Right ventricle myocardium superior (tissue), 1 donor: Measurements from ENCODE around the gene SLC35F3. TPM values are rescaled to one million over a fixed set of nuclear protein-coding genes. Genes with fewer than 3 reads are reported as not detected.
"Not testable (repeated sequence)": the region's sequence is repeated elsewhere in the genome, so short reads cannot be mapped to it uniquely, and the experiment has no call there.

Experiments
- ATAC-seq: fragments of 200-7000 bp; cut with Tn5 transposase; one replicate; pipeline ENCODE4 v1.9.1; 2020; ENCODE audit warnings: mild to moderate bottlenecking; ENCODE audit not compliant: poor library complexity
- DNase-seq: peaks from one replicate; pipeline ENCODE4 v3.0.0-alpha.2; 2020
- intact Hi-C: fragments of 100-400 bp; cut with DNase I; formaldehyde crosslinking; loops from one replicate; pipeline ENCODE4 v1.11.2; 2022
- long read RNA-seq: library from polyadenylated mRNA; unstranded; transcript quantifications from one replicate; pipeline ENCODE4 v2.0.0, GENCODE V29; 2021
- total RNA-seq: library from RNA; stranded (reverse); fragmentation: NEBNext Ultra II Directional; extraction: Animal tissue kit (Norgen Biotek cat#: 25700); gene quantifications from one replicate; pipeline ENCODE4 v1.2.1, GENCODE V29; 2021
- donor health status: DM: no; HTN: yes; CAD: no; lungs with severe emphysema.

The SLC35F3 gene
- total RNA-seq: not detected
- long read RNA-seq: 0 reads

- DNase-seq (peak; percentile 41), ATAC-seq (peak; percentile 80)
- intact Hi-C loops: no loop called here
Measured at GRCh38 chr1:233904633-233905415, at the start of gene SLC35F3. Gene SLC35F3, plus strand, starts transcription at chr1:233904676.

- ATAC-seq: no peak
- intact Hi-C loops: no loop called here
- DNase-seq: no peak
Measured at GRCh38 chr1:233859446-233859845, 45.0 kb upstream of the SLC35F3 start.

GRCh38 chr1:233863901-233864545 is 40.5 kb upstream of the SLC35F3 start:
- intact Hi-C loops: no loop called here
- ATAC-seq: no peak
- no peak for DNase-seq

DNA sequence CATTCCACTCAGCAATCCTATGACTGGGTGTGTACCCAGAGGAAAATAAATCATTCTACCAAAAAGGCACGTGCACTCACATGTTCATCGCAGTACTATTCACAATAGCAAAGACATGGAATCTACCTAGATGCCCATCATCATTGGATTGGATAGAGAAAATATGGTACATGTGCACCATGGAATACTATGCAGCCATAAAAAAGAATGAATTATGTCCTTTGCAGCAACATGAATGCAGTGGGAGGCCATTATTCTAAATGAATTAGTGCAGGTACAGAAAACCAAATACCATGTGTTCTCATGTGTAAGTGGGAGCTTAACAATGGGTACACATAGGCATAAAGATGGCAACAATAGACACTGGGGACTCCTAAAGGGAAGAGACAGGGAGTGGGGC is 39.9 kb upstream of the SLC35F3 start:
- no peak for DNase-seq
- intact Hi-C loops: no loop called here
- no peak for ATAC-seq

DNA sequence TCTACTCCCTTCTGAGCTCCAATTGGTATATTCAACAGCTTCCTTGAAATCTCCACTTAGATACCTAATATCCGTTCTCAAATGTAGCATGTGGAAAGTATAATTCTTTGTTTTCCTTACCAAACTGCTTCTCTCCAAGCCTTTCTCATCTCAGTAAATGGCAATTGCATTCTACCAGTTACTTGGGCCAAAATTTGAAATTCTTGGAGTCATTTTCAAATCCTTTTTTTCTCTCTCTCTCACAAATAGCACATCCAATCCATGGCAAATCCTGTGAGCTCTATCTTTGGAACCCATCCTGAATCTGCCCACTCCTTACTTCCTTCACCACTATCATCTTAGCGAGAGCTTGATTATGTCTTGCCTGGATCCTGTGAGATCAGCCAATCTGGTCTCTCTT is 39.3 kb upstream of the SLC35F3 start:
- intact Hi-C loops: no loop called here
- ATAC-seq (no peak), DNase-seq (no peak)

DNA sequence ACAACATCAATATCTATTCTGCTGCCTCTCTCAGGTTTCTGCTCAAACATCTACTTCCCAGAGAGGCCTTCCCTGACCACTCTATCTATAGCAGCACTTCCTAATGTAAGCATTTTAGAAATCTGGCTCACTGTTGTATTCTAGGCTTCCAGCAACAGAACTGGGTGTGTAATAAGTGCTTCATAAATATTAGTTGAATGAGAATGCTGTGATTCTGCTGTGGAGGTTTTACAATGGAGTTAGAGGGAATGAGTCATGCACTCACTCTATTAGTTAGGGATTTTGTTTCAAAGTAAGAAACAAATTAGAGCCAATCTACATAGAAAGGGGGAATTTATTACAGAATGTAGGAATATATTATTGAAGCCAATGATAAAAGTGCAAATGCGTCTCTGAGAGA is 38.6 kb upstream of the SLC35F3 start:
- intact Hi-C loops: no loop called here
- no peak for ATAC-seq
- no peak for DNase-seq

GRCh38 chr1:233867028-233867427 is 37.4 kb upstream of the SLC35F3 start:
- intact Hi-C loops: no loop called here
- ATAC-seq (no peak), DNase-seq (no peak)

GRCh38 chr1:233868461-233868860 is 36.0 kb upstream of the SLC35F3 start:
- intact Hi-C loops: no loop called here
- DNase-seq (no peak), ATAC-seq (no peak)

GRCh38 chr1:233869680-233870079 is 34.8 kb upstream of the SLC35F3 start:
- DNase-seq (no peak), ATAC-seq (no peak)
- intact Hi-C loops: no loop called here

- no peak for DNase-seq
- ATAC-seq: no peak
- intact Hi-C loops: no loop called here
Measured at GRCh38 chr1:233873666-233874065, 30.8 kb upstream of the SLC35F3 start.

DNA sequence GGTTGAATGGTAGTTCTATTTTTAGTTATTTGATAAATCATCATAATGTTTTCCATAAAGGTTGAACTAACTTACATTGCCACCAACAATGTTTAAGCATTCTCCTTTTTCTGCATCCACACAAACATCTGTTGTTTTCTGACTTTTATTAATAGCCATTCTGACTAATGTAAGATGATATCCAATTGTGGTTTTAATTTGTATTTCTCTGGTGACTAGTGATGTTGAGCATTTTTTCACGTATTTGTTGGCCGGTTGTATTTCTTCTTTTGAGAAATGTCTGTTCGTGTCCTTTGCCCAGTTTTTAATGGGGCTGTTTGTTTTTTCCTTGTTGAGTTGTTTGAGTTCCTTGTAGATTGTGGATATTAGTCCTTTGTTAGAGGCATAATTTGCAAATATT is 24.6 kb upstream of the SLC35F3 start:
- no peak for ATAC-seq
- DNase-seq: no peak
- intact Hi-C loops: no loop called here

GRCh38 chr1:233883671-233884070 is 20.8 kb upstream of the SLC35F3 start:
- ATAC-seq: no peak
- intact Hi-C loops: no loop called here
- no peak for DNase-seq

GRCh38 chr1:233884461-233885151 is 19.9 kb upstream of the SLC35F3 start:
- DNase-seq: no peak
- intact Hi-C loops: no loop called here

DNA sequence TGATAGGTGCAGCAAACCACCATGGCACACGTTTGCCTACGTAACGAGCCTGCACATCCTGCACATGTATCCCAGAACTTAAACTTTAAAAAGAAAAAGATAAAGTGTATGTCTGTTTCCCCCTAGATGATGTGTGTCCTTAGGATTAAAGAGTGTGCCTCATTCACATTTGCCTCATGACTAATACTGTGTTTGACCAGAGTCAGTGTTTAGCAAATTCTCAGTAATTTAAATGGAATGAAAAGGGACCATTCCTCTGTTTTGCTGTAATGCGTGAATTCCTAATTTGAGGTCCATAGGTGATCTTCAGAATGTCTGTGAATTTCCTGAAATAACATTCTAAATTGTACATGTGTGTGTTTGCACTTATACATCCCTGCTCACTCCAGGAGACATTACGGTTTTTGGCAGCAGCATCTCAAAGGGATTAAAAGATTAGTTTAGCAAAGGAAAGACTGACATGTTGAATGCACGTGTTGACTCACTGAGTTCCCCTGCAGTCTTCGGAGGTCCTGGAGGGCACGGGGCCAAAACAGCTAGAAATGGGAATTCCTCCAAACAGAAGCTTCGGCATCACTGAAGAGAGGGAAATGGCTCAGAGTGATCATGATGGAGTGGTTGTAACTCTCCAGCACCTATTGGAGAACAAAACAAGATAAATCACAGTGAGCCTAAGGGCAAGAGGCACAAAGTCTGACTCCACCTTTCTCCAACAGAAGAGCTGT is 19.1 kb upstream of the SLC35F3 start:
- DNase-seq: no peak
- ATAC-seq: no peak

More at GRCh38 chr1:233884461-233885151, 19.9 kb upstream of the SLC35F3 start:
- ATAC-seq: no peak

DNA sequence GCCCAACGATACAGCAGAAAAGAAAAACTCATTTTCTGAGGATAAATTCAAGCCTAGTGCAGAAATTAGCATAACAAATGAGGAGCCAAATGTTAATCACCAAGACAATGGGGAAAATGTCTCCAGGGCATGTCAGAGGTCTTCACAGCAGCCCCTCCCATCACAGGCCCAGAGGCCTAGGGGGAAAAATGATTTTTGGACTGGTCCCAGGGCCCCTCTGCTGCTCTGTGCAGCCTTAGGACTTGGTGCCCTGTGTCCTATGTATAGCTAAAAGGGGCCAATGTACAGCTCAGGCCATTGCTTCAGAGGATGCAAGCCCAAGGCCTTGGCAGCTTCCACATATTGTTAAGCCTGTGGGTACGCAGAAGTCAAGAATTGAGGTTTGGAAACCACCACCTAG is 13.3 kb upstream of the SLC35F3 start:
- ATAC-seq, DNase-seq, intact Hi-C loops: not testable (repeated sequence)

More for the DNA sequence above, 19.1 kb upstream of the SLC35F3 start:
- intact Hi-C loops: no loop called here

DNA sequence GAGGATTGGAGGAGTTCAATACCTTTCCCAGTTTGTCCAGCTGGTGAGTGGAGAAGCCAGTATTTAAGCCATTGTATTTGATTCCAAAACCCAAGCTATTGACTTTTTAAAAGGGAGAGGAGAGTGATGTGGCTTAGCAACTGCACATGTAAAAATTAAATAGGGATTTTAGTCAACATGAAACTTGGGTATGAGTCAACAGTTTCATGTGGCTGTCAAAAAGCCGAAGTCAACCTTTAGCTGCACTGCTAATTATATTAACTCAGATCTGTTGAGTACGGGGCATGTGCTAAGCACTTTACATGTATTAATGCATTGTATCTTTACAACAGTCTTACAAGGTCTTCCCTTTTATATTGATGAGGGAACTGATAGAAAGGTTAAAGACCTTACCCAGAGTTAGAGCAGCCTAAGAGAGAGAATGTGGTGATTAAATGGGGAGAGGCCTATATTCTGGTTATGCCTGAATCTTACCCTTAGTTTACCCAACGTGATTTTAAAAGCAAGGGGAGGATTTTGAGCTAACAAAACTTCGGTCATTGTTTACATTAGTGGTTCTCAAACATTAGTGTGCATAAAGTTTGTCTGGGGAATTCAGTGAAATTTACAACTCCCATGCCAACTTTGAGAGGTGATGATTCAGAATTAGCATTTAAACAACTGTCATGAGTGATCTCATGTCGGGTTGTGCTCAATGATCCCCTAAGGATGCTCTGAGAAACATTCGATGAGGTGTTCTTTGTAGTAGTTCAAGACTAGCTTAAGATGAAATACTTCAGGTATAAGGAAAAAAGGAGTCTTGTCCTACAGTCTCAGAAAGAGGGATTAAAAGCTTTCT is 6.9 kb upstream of the SLC35F3 start:
- DNase-seq: no peak
- ATAC-seq: no peak
- intact Hi-C loops: no loop called here

DNA sequence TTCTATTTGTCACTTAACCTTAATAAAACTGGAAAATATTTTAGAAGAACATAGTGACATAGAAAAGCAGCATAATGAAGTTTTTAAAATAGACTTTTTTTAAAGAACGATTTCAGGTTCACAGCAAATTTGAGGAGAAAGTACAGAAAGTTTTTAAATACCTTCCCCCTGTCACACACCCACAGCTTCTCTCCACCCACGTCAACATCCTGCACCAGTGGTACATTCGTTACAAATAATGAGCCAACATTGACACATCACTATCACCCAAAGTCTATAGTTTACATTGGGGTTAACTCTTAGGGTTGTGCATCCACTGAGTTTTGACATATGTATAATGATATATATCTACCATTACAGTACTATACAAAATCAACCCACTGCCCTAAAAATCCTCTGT is 3.0 kb upstream of the SLC35F3 start:
- intact Hi-C loops: no loop called here
- ATAC-seq (no peak), DNase-seq (no peak)

- ATAC-seq: no peak
- no peak for DNase-seq
- intact Hi-C loops: no loop called here
Measured at GRCh38 chr1:233905416-233906051, 1.1 kb downstream of the SLC35F3 start.
